Measurements from ENCODE around the gene AP2A2.
"Not testable (repeated sequence)": the region's sequence is repeated elsewhere in the genome, so short reads cannot be mapped to it uniquely, and the experiment has no call there.

The AP2A2 gene

DNA sequence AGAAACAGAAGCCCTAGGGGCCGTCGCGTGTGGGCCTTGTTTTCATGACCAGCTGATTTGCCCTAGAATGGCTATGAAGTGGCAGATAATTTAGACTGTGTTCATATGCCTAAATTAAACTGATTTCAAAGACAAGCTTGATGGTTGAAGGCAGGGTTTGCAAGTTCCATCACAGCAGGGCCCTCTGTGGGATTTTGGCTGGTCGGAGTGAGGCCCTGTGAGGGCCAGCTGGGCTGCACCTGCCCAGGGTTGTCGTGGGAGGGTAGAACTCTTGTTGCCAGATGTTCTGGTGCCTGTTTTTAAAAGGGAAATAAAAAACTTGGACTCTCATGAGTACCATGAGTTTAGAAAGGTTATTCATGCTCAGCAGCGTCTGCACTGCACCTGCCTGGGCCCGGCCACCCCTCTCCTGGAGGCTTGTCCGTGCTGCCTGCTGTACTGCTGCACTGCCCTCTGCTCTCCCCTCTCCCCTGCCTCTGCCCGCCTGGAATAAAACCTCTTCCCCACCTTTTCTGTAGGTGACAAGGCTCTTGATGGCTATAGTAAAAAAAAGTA is 44.1 kb downstream of the AP2A2 start:
- Histone ChIP-seq H3K4me3 (ENCODE audit: low read length) (no peak overlapping the region), H3K27ac (ENCODE audit: low read depth, low read length) (no peak overlapping the region), H3K9ac (ENCODE audit: low read depth, low read length) (no peak overlapping the region), H3K4me1 (ENCODE audit: insufficient read depth, low read length) (no peaks in the 10 kb centered on the region), H3K36me3 (ENCODE audit: insufficient read depth, low read length) (peaks cover 41% of the 10 kb centered on the region), H3K9me3 (ENCODE audit: insufficient read depth, low read depth, low read length) (0 out of 2 replicates have a peak, but pooled peaks cover under 1% of the 10 kb centered on the region), H3K27me3 (ENCODE audit: insufficient read depth, low read length) (no peaks in the 10 kb centered on the region)
- 94% methylated on average over 9 of the region's 9 CpGs for WGBS

DNA sequence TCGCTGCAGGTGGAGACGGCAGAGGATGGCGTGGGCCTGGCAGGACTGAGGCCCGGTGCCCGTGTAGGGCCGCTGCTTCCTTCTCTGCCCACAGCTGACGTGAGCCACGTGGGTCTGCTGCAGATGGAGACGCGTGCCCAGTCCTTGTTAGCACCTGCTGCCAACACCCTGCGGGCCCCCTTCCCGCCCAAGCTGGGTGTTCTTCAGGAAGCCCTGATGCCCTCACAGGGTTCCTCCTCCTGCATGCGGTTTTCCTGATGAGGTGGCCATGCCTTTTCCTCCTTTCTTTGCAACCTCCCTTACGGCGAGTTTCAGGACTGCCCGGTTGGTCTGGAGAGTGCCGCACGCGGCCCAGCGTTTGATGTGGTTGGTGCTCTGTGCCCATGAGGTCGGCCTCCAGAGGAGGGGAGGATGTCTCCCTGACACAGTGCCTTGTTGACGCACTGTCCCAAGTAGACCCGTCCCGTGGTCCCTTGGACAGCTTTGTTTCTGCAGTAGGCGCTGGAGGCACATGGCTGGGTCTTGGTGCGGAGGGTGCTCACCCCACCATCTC is 44.7 kb downstream of the AP2A2 start:
- no peak overlapping the region for H3K4me3 ChIP-seq (ENCODE audit: low read length)
- no peak overlapping the region for H3K27ac ChIP-seq (ENCODE audit: low read depth, low read length)
- H3K27me3 ChIP-seq (ENCODE audit: insufficient read depth, low read length): no peaks in the 10 kb centered on the region
- no peaks in the 10 kb centered on the region for H3K4me1 ChIP-seq (ENCODE audit: insufficient read depth, low read length)
- peaks cover 40% of the 10 kb centered on the region for H3K36me3 ChIP-seq (ENCODE audit: insufficient read depth, low read length)
- H3K9me3 ChIP-seq (ENCODE audit: insufficient read depth, low read depth, low read length): no peaks in the 10 kb centered on the region
- WGBS: 90% methylated on average over 26 of the region's 26 CpGs
- H3K9ac ChIP-seq (ENCODE audit: low read depth, low read length): no peak overlapping the region

GRCh38 chr11:971092-971690 is 45.5 kb downstream of the AP2A2 start:
- H3K4me1 ChIP-seq (ENCODE audit: insufficient read depth, low read length): no peaks in the 10 kb centered on the region
- no peaks in the 10 kb centered on the region for H3K9me3 ChIP-seq (ENCODE audit: insufficient read depth, low read depth, low read length)
- no peaks in the 10 kb centered on the region for H3K27me3 ChIP-seq (ENCODE audit: insufficient read depth, low read length)
- H3K9ac ChIP-seq (ENCODE audit: low read depth, low read length): no peak overlapping the region
- WGBS: 89% methylated on average over 12 of the region's 12 CpGs
- no peak overlapping the region for H3K27ac ChIP-seq (ENCODE audit: low read depth, low read length)
- no peak overlapping the region for H3K4me3 ChIP-seq (ENCODE audit: low read length)
- H3K36me3 ChIP-seq (ENCODE audit: insufficient read depth, low read length): peaks cover 41% of the 10 kb centered on the region

- peaks cover 44% of the 10 kb centered on the region for H3K36me3 ChIP-seq (ENCODE audit: insufficient read depth, low read length)
- WGBS: 94% methylated on average over 31 of the region's 31 CpGs
Observed at GRCh38 chr11:971731-972365, 46.2 kb downstream of the AP2A2 start.

GRCh38 chr11:972523-973211 is 47.0 kb downstream of the AP2A2 start:
- Histone ChIP-seq H3K9me3 (ENCODE audit: insufficient read depth, low read depth, low read length) (no peaks in the 10 kb centered on the region), H3K36me3 (ENCODE audit: insufficient read depth, low read length) (peaks cover 52% of the 10 kb centered on the region), H3K27ac (ENCODE audit: low read depth, low read length) (no peak overlapping the region), H3K9ac (ENCODE audit: low read depth, low read length) (no peak overlapping the region), H3K4me1 (ENCODE audit: insufficient read depth, low read length) (no peaks in the 10 kb centered on the region), H3K4me3 (ENCODE audit: low read length) (no peak overlapping the region), H3K27me3 (ENCODE audit: insufficient read depth, low read length) (no peaks in the 10 kb centered on the region)
- WGBS: 96% methylated on average over 26 of the region's 26 CpGs

More at GRCh38 chr11:971731-972365, 46.2 kb downstream of the AP2A2 start:
- Histone ChIP-seq H3K4me3 (ENCODE audit: low read length) (no peak overlapping the region), H3K9ac (ENCODE audit: low read depth, low read length) (no peak overlapping the region), H3K27ac (ENCODE audit: low read depth, low read length) (no peak overlapping the region), H3K9me3 (ENCODE audit: insufficient read depth, low read depth, low read length) (no peaks in the 10 kb centered on the region), H3K4me1 (ENCODE audit: insufficient read depth, low read length) (no peaks in the 10 kb centered on the region), H3K27me3 (ENCODE audit: insufficient read depth, low read length) (no peaks in the 10 kb centered on the region)

DNA sequence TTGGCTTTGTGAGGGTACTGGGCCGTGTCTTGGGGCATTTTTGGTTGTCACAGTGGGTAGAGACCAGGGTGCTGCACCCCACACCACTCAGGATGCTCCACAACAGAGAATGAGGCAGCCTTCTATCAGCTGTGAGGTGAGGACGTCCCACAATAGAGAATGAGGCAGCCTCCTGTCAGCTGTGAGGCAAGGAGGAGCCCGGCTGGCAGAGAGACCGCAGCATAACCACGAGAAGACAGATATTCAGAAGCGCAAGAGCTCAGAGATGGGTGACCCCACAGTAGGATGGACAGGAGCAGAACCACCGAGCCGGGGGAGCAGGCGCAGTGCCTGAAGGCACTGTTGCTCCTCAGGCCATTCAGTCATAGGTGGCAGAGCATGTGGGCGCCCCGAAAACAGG is 47.6 kb downstream of the AP2A2 start:
- peaks cover 57% of the 10 kb centered on the region for H3K36me3 ChIP-seq (ENCODE audit: insufficient read depth, low read length)
- no peak overlapping the region for H3K4me3 ChIP-seq (ENCODE audit: low read length)
- no peaks in the 10 kb centered on the region for H3K4me1 ChIP-seq (ENCODE audit: insufficient read depth, low read length)
- H3K27me3 ChIP-seq (ENCODE audit: insufficient read depth, low read length): no peaks in the 10 kb centered on the region
- no peaks in the 10 kb centered on the region for H3K9me3 ChIP-seq (ENCODE audit: insufficient read depth, low read depth, low read length)
- WGBS: 94% methylated on average over 11 of the region's 11 CpGs
- no peak overlapping the region for H3K9ac ChIP-seq (ENCODE audit: low read depth, low read length)
- no peak overlapping the region for H3K27ac ChIP-seq (ENCODE audit: low read depth, low read length)

DNA sequence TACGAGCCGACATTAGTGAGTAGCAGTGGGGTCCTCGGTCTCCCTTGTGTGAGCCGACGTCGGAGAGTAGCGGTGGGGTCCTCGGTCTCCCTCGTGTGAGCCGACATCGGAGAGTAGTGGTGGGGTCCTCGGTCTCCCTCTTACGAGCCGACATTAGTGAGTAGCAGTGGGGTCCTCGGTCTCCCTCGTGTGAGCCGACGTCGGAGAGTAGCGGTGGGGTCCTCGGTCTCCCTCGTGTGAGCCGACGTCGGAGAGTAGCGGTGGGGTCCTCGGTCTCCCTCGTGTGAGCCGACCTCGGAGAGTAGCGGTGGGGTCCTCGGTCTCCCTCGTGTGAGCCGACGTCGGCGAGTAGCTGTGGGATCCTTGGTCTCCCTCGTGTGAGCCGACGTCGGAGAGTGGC is 49.7 kb downstream of the AP2A2 start:
- H3K4me3 ChIP-seq (ENCODE audit: low read length); H3K27me3 ChIP-seq (ENCODE audit: insufficient read depth, low read length); H3K9me3 ChIP-seq (ENCODE audit: insufficient read depth, low read depth, low read length); H3K27ac ChIP-seq (ENCODE audit: low read depth, low read length); H3K4me1 ChIP-seq (ENCODE audit: insufficient read depth, low read length); H3K9ac ChIP-seq (ENCODE audit: low read depth, low read length): not testable (repeated sequence)
- 92% methylated on average over 41 of the region's 41 CpGs for WGBS
- peaks cover 62% of the 10 kb centered on the region for H3K36me3 ChIP-seq (ENCODE audit: insufficient read depth, low read length)

GRCh38 chr11:975827-976226 is 50.2 kb downstream of the AP2A2 start:
- H3K4me1 ChIP-seq (ENCODE audit: insufficient read depth, low read length): no peaks in the 10 kb centered on the region
- 81% methylated on average over 15 of the region's 15 CpGs for WGBS
- peaks cover 61% of the 10 kb centered on the region for H3K36me3 ChIP-seq (ENCODE audit: insufficient read depth, low read length)
- H3K27me3 ChIP-seq (ENCODE audit: insufficient read depth, low read length): no peaks in the 10 kb centered on the region
- no peaks in the 10 kb centered on the region for H3K9me3 ChIP-seq (ENCODE audit: insufficient read depth, low read depth, low read length)
- H3K27ac ChIP-seq (ENCODE audit: low read depth, low read length): no peak overlapping the region
- no peak overlapping the region for H3K4me3 ChIP-seq (ENCODE audit: low read length)
- no peak overlapping the region for H3K9ac ChIP-seq (ENCODE audit: low read depth, low read length)

DNA sequence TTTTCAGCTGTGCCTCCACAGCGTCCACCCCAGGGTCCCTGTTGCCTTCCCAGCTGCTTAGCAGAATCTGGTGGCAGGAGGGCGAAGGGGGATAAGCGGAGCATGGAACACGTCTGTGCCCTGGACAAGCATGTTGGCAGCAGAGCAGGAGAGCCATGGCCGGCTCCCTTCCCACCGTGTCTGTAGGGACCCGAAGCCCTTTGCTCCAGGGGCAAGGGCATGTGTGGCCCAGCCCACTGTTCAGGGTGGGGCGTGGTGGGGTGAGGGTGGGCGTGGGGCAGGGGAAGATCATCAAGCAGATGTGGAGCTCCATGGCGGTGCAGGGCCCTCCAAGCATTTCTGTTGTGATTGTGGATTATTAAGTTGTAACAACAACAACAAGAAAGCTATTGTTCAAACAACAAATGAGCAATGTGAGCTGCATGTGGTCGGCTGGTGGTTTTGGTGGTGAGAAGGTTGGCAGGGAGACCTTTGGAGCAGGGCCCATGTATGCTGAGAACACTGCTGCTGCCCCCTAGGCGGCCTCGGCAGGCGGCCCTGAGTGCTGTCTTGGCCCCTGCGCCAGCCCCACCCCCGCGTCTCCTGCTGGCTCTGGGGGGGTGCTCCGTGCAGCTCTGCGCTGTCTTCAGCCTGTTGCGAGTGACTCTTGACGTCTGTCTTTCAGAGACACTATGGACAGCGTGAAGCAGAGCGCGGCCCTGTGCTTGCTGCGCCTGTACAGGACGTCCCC is 50.9 kb downstream of the AP2A2 start:
- H3K4me3 ChIP-seq (ENCODE audit: low read length): no peak overlapping the region
- no peak overlapping the region for H3K9ac ChIP-seq (ENCODE audit: low read depth, low read length)
- H3K9me3 ChIP-seq (ENCODE audit: insufficient read depth, low read depth, low read length): no peaks in the 10 kb centered on the region
- H3K27ac ChIP-seq (ENCODE audit: low read depth, low read length): no peak overlapping the region
- H3K36me3 ChIP-seq (ENCODE audit: insufficient read depth, low read length): peaks cover 63% of the 10 kb centered on the region
- H3K27me3 ChIP-seq (ENCODE audit: insufficient read depth, low read length): no peaks in the 10 kb centered on the region
- 92% methylated on average over 26 of the region's 26 CpGs for WGBS
- H3K4me1 ChIP-seq (ENCODE audit: insufficient read depth, low read length): no peaks in the 10 kb centered on the region

- no peaks in the 10 kb centered on the region for H3K9me3 ChIP-seq (ENCODE audit: insufficient read depth, low read depth, low read length)
- H3K27ac ChIP-seq (ENCODE audit: low read depth, low read length): no peak overlapping the region
- H3K9ac ChIP-seq (ENCODE audit: low read depth, low read length): no peak overlapping the region
- H3K36me3 ChIP-seq (ENCODE audit: insufficient read depth, low read length): peaks cover 55% of the 10 kb centered on the region
- no peaks in the 10 kb centered on the region for H3K27me3 ChIP-seq (ENCODE audit: insufficient read depth, low read length)
- no peaks in the 10 kb centered on the region for H3K4me1 ChIP-seq (ENCODE audit: insufficient read depth, low read length)
- 93% methylated on average over 28 of the region's 28 CpGs for WGBS
- H3K4me3 ChIP-seq (ENCODE audit: low read length): no peak overlapping the region
Observed at GRCh38 chr11:977830-978720, 52.4 kb downstream of the AP2A2 start.

All from HUES64 (cell line).